Hepatocyte (in vitro differentiated cells): ENCODE results near the gene CAV3. TPM values are rescaled to one million over a fixed set of nuclear protein-coding genes. Genes with fewer than 3 reads are reported as not detected.

Experiments used
- DNase-seq: peaks from one replicate; pipeline ENCODE4 v3.0.0-alpha.2; 2016; ENCODE audit warnings: low spot score
- H2AFZ ChIP-seq: fragments of 200-600 bp; sonication (generic); 2 replicates; pipeline ENCODE4 v1.6.0; 2016; ENCODE audit warnings: antibody characterized with exemption, mild to moderate bottlenecking
- H3K27ac ChIP-seq: fragments of 200-600 bp; sonication (generic); 2 replicates; pipeline ENCODE4 v1.5.1; 2016; ENCODE audit warnings: mild to moderate bottlenecking
- H3K27me3 ChIP-seq: fragments of 200-600 bp; sonication (generic); 2 replicates; pipeline ENCODE4 v1.6.1; 2016
- H3K36me3 ChIP-seq: fragments of 200-600 bp; sonication (generic); replicated peaks from 2 replicates; pipeline ENCODE4 v1.5.1; 2016; ENCODE audit warnings: low read depth; ENCODE audit not compliant: insufficient read depth
- H3K4me1 ChIP-seq: fragments of 200-600 bp; sonication (generic); 2 replicates; pipeline ENCODE4 v1.5.1; 2016; ENCODE audit warnings: mild to moderate bottlenecking, moderate library complexity; ENCODE audit not compliant: insufficient read depth
- H3K4me2 ChIP-seq: fragments of 200-600 bp; sonication (generic); 2 replicates; pipeline ENCODE4 v1.6.0; 2016
- H3K4me3 ChIP-seq: fragments of 200-600 bp; sonication (generic); 2 replicates; pipeline ENCODE4 v1.5.1; 2016; ENCODE audit warnings: mild to moderate bottlenecking
- H3K79me2 ChIP-seq: fragments of 200-600 bp; sonication (generic); 2 replicates; pipeline ENCODE4 v1.6.0; 2017; ENCODE audit warnings: mild to moderate bottlenecking
- H3K9me2 ChIP-seq: fragments of 200-600 bp; sonication (generic); replicated peaks from 2 replicates; pipeline ENCODE4 v1.6.0; 2017; ENCODE audit warnings: mild to moderate bottlenecking; ENCODE audit not compliant: insufficient read depth
- H3K9me3 ChIP-seq: fragments of 200-600 bp; sonication (generic); 2 replicates; pipeline ENCODE4 v1.5.1; 2016; ENCODE audit warnings: low read depth, mild to moderate bottlenecking
- H4K20me1 ChIP-seq: fragments of 200-600 bp; sonication (generic); 2 replicates; pipeline ENCODE4 v1.6.0; 2016; ENCODE audit warnings: mild to moderate bottlenecking; ENCODE audit not compliant: insufficient read depth, poor library complexity, severe bottlenecking
- CTCF ChIP-seq: fragments of 200-600 bp; sonication (generic); IDR thresholded peaks from 2 replicates; pipeline ENCODE4 v1.5.1; 2016; ENCODE audit warnings: antibody characterized with exemption, mild to moderate bottlenecking; ENCODE audit not compliant: poor library complexity
- EZH2 ChIP-seq: fragments of 200-600 bp; sonication (generic); IDR thresholded peaks from 2 replicates; pipeline ENCODE4 v1.6.1; 2016; ENCODE audit warnings: antibody characterized with exemption, mild to moderate bottlenecking, borderline replicate concordance
- EZH2phosphoT487 ChIP-seq: fragments of 200-600 bp; sonication (generic); IDR thresholded peaks from one replicate; pipeline ENCODE4 v1.6.1; 2018; ENCODE audit warnings: antibody characterized with exemption, mild to moderate bottlenecking, low read depth, moderate library complexity; ENCODE audit not compliant: unreplicated experiment, severe bottlenecking
- WGBS: methylation state at CpG from one replicate; pipeline ENCODE4 v1.1.6; 2016; ENCODE audit warnings: low lambda C conversion rate; ENCODE audit errors: missing lambda C conversion rate; 5-methylcytosine and 5-hydroxymethylcytosine counted together
- polyA plus RNA-seq: library from polyadenylated mRNA; unstranded; fragments of >200 nt; fragmentation: Nextera tagmentation; extraction: Ambion mirVana; gene quantifications from 2 replicates; pipeline ENCODE4 v1.2.1, GENCODE V29; 2016
- total RNA-seq: library from RNA; depleted of rRNA; stranded (reverse); fragments of >200 nt; gene quantifications from 2 replicates; pipeline ENCODE4 v1.2.3, GENCODE V29; 2014

Gene CAV3
- total and polyA plus RNA-seq, 2 experiments from 2014 or later: not detected

GRCh38 chr3:8749316-8749715 is 15.7 kb downstream of the CAV3 start:
- no peak overlapping the region for H3K27ac ChIP-seq
- DNase-seq: no peak
- no peaks in the 10 kb centered on the region for H3K9me2 ChIP-seq
- H3K4me1 ChIP-seq: no peaks in the 10 kb centered on the region
- H3K79me2 ChIP-seq: no peaks in the 10 kb centered on the region
- no peaks in the 10 kb centered on the region for H3K27me3 ChIP-seq
- no peaks in the 10 kb centered on the region for H3K9me3 ChIP-seq
- H4K20me1 ChIP-seq: no peaks in the 10 kb centered on the region
- H3K4me2 ChIP-seq: no peak overlapping the region
- no peak overlapping the region for H3K4me3 ChIP-seq
- TF ChIP-seq CTCF: no peak
- TF ChIP-seq EZH2: no peak
- TF ChIP-seq EZH2phosphoT487: no peak
- H2AFZ ChIP-seq: no peak overlapping the region
- no peaks in the 10 kb centered on the region for H3K36me3 ChIP-seq
- WGBS: 95% methylated on average over 3 of the region's 3 CpGs

GRCh38 chr3:8752832-8753231 is 19.2 kb downstream of the CAV3 start:
- WGBS: 94% methylated on average over 14 of the region's 14 CpGs

DNA sequence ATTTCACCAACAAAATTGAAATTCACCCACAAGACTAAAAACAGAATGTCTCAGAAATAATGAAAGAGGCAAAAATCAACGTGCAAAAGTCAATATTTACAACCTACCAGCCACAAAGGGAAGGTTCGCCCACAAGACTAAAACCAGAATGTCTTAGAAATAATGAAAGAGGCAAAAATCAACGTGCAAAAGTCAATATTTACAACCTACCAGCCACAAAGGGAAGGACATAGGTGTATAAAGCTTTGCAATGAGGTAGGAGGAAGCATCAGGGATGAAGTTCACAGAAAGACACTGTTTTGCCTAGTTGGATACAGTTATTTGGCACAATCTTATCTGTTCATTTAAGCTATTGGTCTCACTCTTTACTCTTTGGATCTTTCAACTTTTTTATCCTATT is 21.5 kb downstream of the CAV3 start:
- TF ChIP-seq CTCF: no peak
- no peak for TF ChIP-seq EZH2
- TF ChIP-seq EZH2phosphoT487: no peak
- no peak for DNase-seq
- no peaks in the 10 kb centered on the region for H3K36me3 ChIP-seq

More at GRCh38 chr3:8752832-8753231, 19.2 kb downstream of the CAV3 start:
- TF ChIP-seq EZH2phosphoT487: no peak
- no peak for TF ChIP-seq CTCF
- TF ChIP-seq EZH2: no peak
- Histone ChIP-seq H3K36me3 (no peaks in the 10 kb centered on the region), H3K79me2 (no peaks in the 10 kb centered on the region), H2AFZ (no peak overlapping the region), H4K20me1 (no peaks in the 10 kb centered on the region), H3K4me2 (no peak overlapping the region), H3K4me1 (no peaks in the 10 kb centered on the region), H3K9me3 (no peaks in the 10 kb centered on the region), H3K9me2 (no peaks in the 10 kb centered on the region), H3K27me3 (no peaks in the 10 kb centered on the region), H3K4me3 (no peak overlapping the region), H3K27ac (no peak overlapping the region)
- no peak for DNase-seq

More for the DNA sequence above, 21.5 kb downstream of the CAV3 start:
- Histone ChIP-seq H4K20me1 (no peaks in the 10 kb centered on the region), H3K4me1 (no peaks in the 10 kb centered on the region), H3K27me3 (no peaks in the 10 kb centered on the region), H3K9me2 (no peaks in the 10 kb centered on the region), H3K4me3 (no peak overlapping the region), H3K79me2 (no peaks in the 10 kb centered on the region), H3K27ac (no peak overlapping the region), H3K9me3 (no peaks in the 10 kb centered on the region), H2AFZ (no peak overlapping the region), H3K4me2 (no peak overlapping the region)
- 52% methylated on average over 3 of the region's 3 CpGs for WGBS
